Loucy (cell line): ENCODE measurements around the gene SYNGR2.
A peak's percentile ranks its signal among the peaks of the same experiment; 100 is the strongest.

ENCODE experiments used
- H2AFZ ChIP-seq: fragments of 200-600 bp; sonication (generic); 2 replicates; pipeline ENCODE4 v1.6.0; 2016; ENCODE audit warnings: antibody characterized with exemption, mild to moderate bottlenecking, low read length, moderate library complexity
- H3F3A ChIP-seq: fragments of 200-600 bp; 2 replicates; pipeline ENCODE4 v1.6.0; 2016; ENCODE audit warnings: antibody characterized with exemption, low read depth, mild to moderate bottlenecking
- H3K27me3 ChIP-seq: fragments of 200-600 bp; sonication (generic); 2 replicates; pipeline ENCODE4 v1.6.1; 2014; ENCODE audit warnings: low read length, mild to moderate bottlenecking; ENCODE audit not compliant: insufficient read depth, poor library complexity, severe bottlenecking
- H3K36me3 ChIP-seq: fragments of 200-600 bp; sonication (generic); 2 replicates; pipeline ENCODE4 v1.6.1; 2016; ENCODE audit warnings: low read length; ENCODE audit not compliant: insufficient read depth
- H3K4me1 ChIP-seq: fragments of 200-600 bp; sonication (generic); 2 replicates; pipeline ENCODE4 v1.5.1; 2014; ENCODE audit warnings: low read length, mild to moderate bottlenecking; ENCODE audit not compliant: insufficient read depth, poor library complexity, severe bottlenecking
- H3K4me2 ChIP-seq: fragments of 200-600 bp; sonication (generic); 2 replicates; pipeline ENCODE4 v1.6.0; 2014; ENCODE audit warnings: antibody characterized with exemption, low read length, low read depth, mild to moderate bottlenecking; ENCODE audit not compliant: poor library complexity, severe bottlenecking
- H3K4me3 ChIP-seq: fragments of 200-600 bp; sonication (generic); 2 replicates; pipeline ENCODE4 v1.5.1; 2014; ENCODE audit warnings: low read length, mild to moderate bottlenecking, mixed read lengths; ENCODE audit not compliant: poor library complexity, severe bottlenecking
- H3K79me2 ChIP-seq: fragments of 200-600 bp; sonication (generic); 2 replicates; pipeline ENCODE4 v1.6.1; 2014; ENCODE audit warnings: low read length; ENCODE audit not compliant: insufficient read depth
- H3K9ac ChIP-seq: fragments of 200-600 bp; sonication (generic); 2 replicates; pipeline ENCODE4 v1.6.0; 2014; ENCODE audit warnings: mild to moderate bottlenecking, low read depth, low read length, moderate library complexity; ENCODE audit not compliant: poor library complexity, severe bottlenecking
- H3K9me2 ChIP-seq: fragments of 200-600 bp; sonication (generic); replicated peaks from 2 replicates; pipeline ENCODE4 v1.6.1; 2016; ENCODE audit warnings: low read depth, low read length, mixed read lengths
- H3K9me3 ChIP-seq: fragments of 200-600 bp; sonication (generic); 2 replicates; pipeline ENCODE4 v1.6.1; 2014; ENCODE audit warnings: mild to moderate bottlenecking, antibody characterized with exemption, low read length, low read depth; ENCODE audit not compliant: insufficient read depth
- H4K20me1 ChIP-seq: fragments of 200-600 bp; sonication (generic); 2 replicates; pipeline ENCODE4 v1.6.0; 2014; ENCODE audit warnings: antibody characterized with exemption, low read length, mild to moderate bottlenecking; ENCODE audit not compliant: insufficient read depth, poor library complexity, severe bottlenecking
- CTCF ChIP-seq: fragments of 200-600 bp; sonication (generic); conservative IDR thresholded peaks from 2 replicates; pipeline ENCODE4 v1.5.1; 2014; ENCODE audit warnings: mild to moderate bottlenecking, antibody characterized with exemption, low read length
- EZH2phosphoT487 ChIP-seq: fragments of 200-600 bp; IDR thresholded peaks from 2 replicates; pipeline ENCODE4 v1.6.1; 2018; ENCODE audit warnings: antibody characterized with exemption, mild to moderate bottlenecking, moderate library complexity, borderline replicate concordance

The SYNGR2 gene

GRCh38 chr17:78122931-78123249 is 45.5 kb upstream of the SYNGR2 start:
- Histone ChIP-seq H3K4me2 (peak overlapping the region; percentile 77), H4K20me1 (peaks cover 35% of the 10 kb centered on the region), H3K9me3 (no peaks in the 10 kb centered on the region), H3K27me3 (no peaks in the 10 kb centered on the region), H3K4me1 (peaks cover 49% of the 10 kb centered on the region), H3K4me3 (no peak overlapping the region), H3K9me2 (no peaks in the 10 kb centered on the region), H3K36me3 (peaks cover 19% of the 10 kb centered on the region; the same call in 1 of the 2 replicates), H3K79me2 (peaks cover 77% of the 10 kb centered on the region), H3F3A (no peaks in the 10 kb centered on the region), H2AFZ (no peak overlapping the region), H3K9ac (no peak overlapping the region)
- TF ChIP-seq CTCF = no peak
- TF ChIP-seq EZH2phosphoT487 = no peak

- Histone ChIP-seq H3K4me2 (peak overlapping the region; percentile 77), H3K36me3 (peaks cover 19% of the 10 kb centered on the region; the same call in 1 of the 2 replicates), H3K4me1 (peaks cover 52% of the 10 kb centered on the region), H3K27me3 (no peaks in the 10 kb centered on the region), H3K9ac (no peak overlapping the region), H3K4me3 (no peak overlapping the region), H3F3A (no peaks in the 10 kb centered on the region), H3K9me2 (no peaks in the 10 kb centered on the region), H4K20me1 (peaks cover 35% of the 10 kb centered on the region), H3K9me3 (no peaks in the 10 kb centered on the region), H3K79me2 (peaks cover 82% of the 10 kb centered on the region), H2AFZ (no peak overlapping the region)
- no peak for TF ChIP-seq CTCF
- TF ChIP-seq EZH2phosphoT487 = no peak
Observed at GRCh38 chr17:78123258-78123929, 45.0 kb upstream of the SYNGR2 start.

GRCh38 chr17:78124081-78124835 is 44.1 kb upstream of the SYNGR2 start:
- H3K4me1 ChIP-seq = peaks cover 58% of the 10 kb centered on the region
- peaks cover 19% of the 10 kb centered on the region; the same call in 1 of the 2 replicates for H3K36me3 ChIP-seq
- H3K9ac ChIP-seq = no peak overlapping the region
- H2AFZ ChIP-seq = no peak overlapping the region
- H3K9me2 ChIP-seq = no peaks in the 10 kb centered on the region
- H3K27me3 ChIP-seq = no peaks in the 10 kb centered on the region
- peaks cover 35% of the 10 kb centered on the region for H4K20me1 ChIP-seq
- no peak for TF ChIP-seq CTCF
- peaks cover 4% of the 10 kb centered on the region; the same call in 1 of the 2 replicates for H3F3A ChIP-seq
- H3K4me3 ChIP-seq = no peak overlapping the region
- peak overlapping the region; percentile 81 for H3K4me2 ChIP-seq
- H3K9me3 ChIP-seq = no peaks in the 10 kb centered on the region
- H3K79me2 ChIP-seq = peaks cover 88% of the 10 kb centered on the region
